Measurements from ENCODE around the gene TMEM94. TPM values are rescaled to one million over a fixed set of nuclear protein-coding genes. Genes with fewer than 3 reads are reported as not detected.
A peak's percentile ranks its signal among the peaks of the same experiment; 100 is the strongest.

Gene TMEM94
- total RNA-seq, 1 experiment from 2014 or later: 61.4 TPM

DNA sequence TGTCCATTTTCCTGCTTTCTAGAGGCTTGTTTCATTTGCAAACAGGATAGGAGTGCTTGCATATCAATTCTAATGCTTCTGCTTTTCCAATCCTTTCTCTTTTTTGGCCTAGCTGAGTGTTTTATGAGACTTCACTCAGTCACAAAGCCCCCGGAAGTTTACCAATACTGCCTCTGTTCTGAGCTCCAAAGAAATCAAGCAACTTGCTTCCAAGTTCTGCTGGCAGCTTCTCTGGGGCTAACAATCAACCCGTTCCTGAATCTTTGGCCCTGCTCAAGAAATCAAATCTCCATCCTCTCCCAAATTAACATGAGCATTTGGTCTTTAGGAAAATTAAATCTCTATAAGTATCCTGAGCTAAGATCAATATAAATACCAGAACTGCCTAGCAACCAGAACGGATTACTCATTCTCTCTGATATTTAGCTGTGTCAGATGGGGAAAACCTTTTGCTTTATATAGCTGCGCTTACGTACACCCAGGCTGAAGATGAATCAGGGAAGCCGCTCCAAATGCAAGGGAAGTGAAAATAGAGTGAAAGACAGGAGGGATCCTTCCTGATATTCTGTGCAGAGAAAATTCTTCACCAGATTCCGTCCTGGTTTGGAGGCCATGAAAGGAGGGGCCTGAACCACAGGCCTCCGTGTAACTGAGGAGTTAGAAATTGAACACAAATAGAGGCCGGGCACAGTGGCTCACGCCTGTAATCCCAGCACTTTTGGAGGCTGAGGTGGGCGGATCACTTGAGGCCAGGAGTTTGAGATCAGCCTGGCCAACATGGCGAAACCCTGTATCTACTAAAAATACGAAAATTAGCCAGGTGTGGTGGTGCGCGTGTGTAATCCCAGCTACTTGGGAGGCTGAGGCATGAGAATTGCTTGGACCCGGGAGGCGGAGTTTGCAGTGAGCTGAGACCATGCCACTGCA is 27.6 kb upstream of the TMEM94 start:
- H3K27ac ChIP-seq (ENCODE audit: insufficient read length, low read depth, low read length): no peak overlapping the region

More for the DNA sequence above, 27.6 kb upstream of the TMEM94 start:
- Histone ChIP-seq H3K9ac (ENCODE audit: extremely low read depth, insufficient read length, low read length) (no peak overlapping the region), H3K9me3 (ENCODE audit: control insufficient read depth, low read depth, low read length) (no peaks in the 10 kb centered on the region), H2AK5ac (ENCODE audit: insufficient read length, low read length) (no peak overlapping the region), H4K20me1 (ENCODE audit: control insufficient read depth, insufficient read depth, insufficient read length) (no peaks in the 10 kb centered on the region), H3K56ac (ENCODE audit: insufficient read length, low read depth, low read length) (no peak overlapping the region), H3K14ac (ENCODE audit: insufficient read depth, low read length) (no peak overlapping the region), H3K23ac (ENCODE audit: insufficient read length, low read depth, low read length) (no peak overlapping the region), H4K8ac (replicated peaks; ENCODE audit: insufficient read length, low read depth, low read length) (no peak overlapping the region), H4K5ac (ENCODE audit: insufficient read length, low read depth, low read length) (no peak overlapping the region), H3K27me3 (ENCODE audit: insufficient read depth, low read length) (no peaks in the 10 kb centered on the region), H2BK120ac (ENCODE audit: low read depth, low read length, poor library complexity, severe bottlenecking) (no peak overlapping the region), H2BK15ac (ENCODE audit: low read depth, low read length) (no peak overlapping the region), H3K4ac (ENCODE audit: low read depth, low read length) (no peak overlapping the region), H3K18ac (ENCODE audit: insufficient read length, low read depth, low read length) (no peak overlapping the region), H4K91ac (ENCODE audit: insufficient read length, low read depth, low read length) (no peak overlapping the region), H3K4me1 (ENCODE audit: insufficient read depth, low read length) (no peaks in the 10 kb centered on the region; the same call in 1 of the 2 replicates), H3K4me2 (ENCODE audit: insufficient read depth, insufficient read length, low read length) (no peak overlapping the region), H2BK20ac (ENCODE audit: low read depth, low read length, poor library complexity, severe bottlenecking) (no peak overlapping the region), H2BK12ac (ENCODE audit: insufficient read length, low read depth, low read length) (no peak overlapping the region), H3K79me1 (ENCODE audit: insufficient read depth, low read depth, low read length, poor library complexity, severe bottlenecking) (no peaks in the 10 kb centered on the region), H3T11ph (ENCODE audit: low read length) (no peak overlapping the region), H2BK5ac (ENCODE audit: insufficient read length, low read length) (no peak overlapping the region), H3K79me2 (ENCODE audit: insufficient read depth, low read length) (no peaks in the 10 kb centered on the region), H2AFZ (ENCODE audit: low read length) (no peak overlapping the region), H3K23me2 (ENCODE audit: insufficient read length, low read depth, low read length, poor library complexity, severe bottlenecking) (no peaks in the 10 kb centered on the region)
- TF ChIP-seq, protein P1, sequence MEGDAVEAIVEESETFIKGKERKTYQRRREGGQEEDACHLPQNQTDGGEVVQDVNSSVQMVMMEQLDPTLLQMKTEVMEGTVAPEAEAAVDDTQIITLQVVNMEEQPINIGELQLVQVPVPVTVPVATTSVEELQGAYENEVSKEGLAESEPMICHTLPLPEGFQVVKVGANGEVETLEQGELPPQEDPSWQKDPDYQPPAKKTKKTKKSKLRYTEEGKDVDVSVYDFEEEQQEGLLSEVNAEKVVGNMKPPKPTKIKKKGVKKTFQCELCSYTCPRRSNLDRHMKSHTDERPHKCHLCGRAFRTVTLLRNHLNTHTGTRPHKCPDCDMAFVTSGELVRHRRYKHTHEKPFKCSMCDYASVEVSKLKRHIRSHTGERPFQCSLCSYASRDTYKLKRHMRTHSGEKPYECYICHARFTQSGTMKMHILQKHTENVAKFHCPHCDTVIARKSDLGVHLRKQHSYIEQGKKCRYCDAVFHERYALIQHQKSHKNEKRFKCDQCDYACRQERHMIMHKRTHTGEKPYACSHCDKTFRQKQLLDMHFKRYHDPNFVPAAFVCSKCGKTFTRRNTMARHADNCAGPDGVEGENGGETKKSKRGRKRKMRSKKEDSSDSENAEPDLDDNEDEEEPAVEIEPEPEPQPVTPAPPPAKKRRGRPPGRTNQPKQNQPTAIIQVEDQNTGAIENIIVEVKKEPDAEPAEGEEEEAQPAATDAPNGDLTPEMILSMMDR (conservative IDR thresholded peaks at IDR 0.05): no peak
- no peaks in the 10 kb centered on the region; the same call in 1 of the 2 replicates for H3K27me3 Mint-ChIP-seq (ENCODE audit: low read depth)
- no CpG with 5 or more reads among the region's 17 CpGs for WGBS (ENCODE audit: extremely low coverage, insufficient read length, low lambda C conversion rate)
- H3K36me3 Mint-ChIP-seq (ENCODE audit: insufficient read depth in 1 of 3, low read depth in 3 of 3): no peaks in the 10 kb centered on the region
- peaks cover 8 to 12% of the 10 kb centered on the region in 2 experiments for H3K4me1 Mint-ChIP-seq
- H3K27ac Mint-ChIP-seq: peak overlapping the region in 1 of 3 experiments; percentile 36; a peak in 2 of 7 replicates
- H3K9me3 Mint-ChIP-seq: peaks cover 2 to 4% of the 10 kb centered on the region in 2 experiments; a peak in 2 of 5 replicates
- no peak overlapping the region; a peak in 1 of 5 replicates for H3K4me3 Mint-ChIP-seq
- DNase-seq: no peak
